ENCODE results near the gene KCTD8. TPM values are rescaled to one million over a fixed set of nuclear protein-coding genes. Genes with fewer than 3 reads are reported as not detected.

Gene KCTD8
- polyA plus RNA-seq, 2 of the 4 experiments (the other 2 are of a cell fraction), result not detected

DNA sequence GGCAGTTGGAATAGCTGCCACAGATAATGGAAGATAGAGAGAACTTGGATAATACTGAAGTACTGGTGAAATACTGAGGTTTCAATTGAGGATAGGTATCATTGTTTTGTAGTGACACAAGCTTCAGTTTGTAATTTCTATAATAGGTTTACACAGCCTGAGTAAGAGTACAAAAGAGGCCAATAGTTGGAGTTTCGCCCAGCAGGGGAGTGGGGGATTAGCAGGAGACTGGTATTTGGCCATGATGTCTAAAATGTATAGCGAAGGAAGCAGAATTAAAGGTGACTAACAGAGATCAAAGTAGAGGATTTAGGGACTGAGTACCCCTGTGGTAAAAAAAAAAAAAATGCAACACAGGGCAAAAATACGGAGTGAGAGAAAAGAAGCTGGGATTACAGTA is 129.5 kb downstream of the KCTD8 start:
- Histone ChIP-seq H3K4me3 (no peak overlapping the region), H3K4me2 (no peak overlapping the region), H3K4me1 (no peaks in the 10 kb centered on the region), H3K9me3 (no peaks in the 10 kb centered on the region), H3K27ac (no peak overlapping the region)
- DNase-seq (ENCODE audit: low read depth in 1 of 2, low spot score in 1 of 2), result no peak
- ChIA-PET POLR2A (no interaction called here), CTCF (no interaction called here)
- no peak for ATAC-seq
- TF ChIP-seq JUN (IDR thresholded peaks at IDR 0.05), result no peak
- TF ChIP-seq RARB (CRISPR knock-in tag; IDR thresholded peaks at IDR 0.05), result no peak
- TF ChIP-seq JUNB (IDR thresholded peaks at IDR 0.05), result no peak
- TF ChIP-seq KDM1A (IDR thresholded peaks at IDR 0.05; ENCODE audit: low read depth), result no peak
- no peak for TF ChIP-seq RAD21 (conservative IDR thresholded peaks at IDR 0.05 in 1 of 2, IDR thresholded peaks at IDR 0.05 in 1 of 2)
- no peak for TF ChIP-seq GATA3 (IDR thresholded peaks at IDR 0.05; ENCODE audit: borderline replicate concordance)
- no peak for TF ChIP-seq NR3C1 (IDR thresholded peaks at IDR 0.05)
- FAIRE-seq, result no peak
- WGBS (ENCODE audit: missing lambda C conversion rate), result 4% methylated on average over 3 of the region's 3 CpGs

DNA sequence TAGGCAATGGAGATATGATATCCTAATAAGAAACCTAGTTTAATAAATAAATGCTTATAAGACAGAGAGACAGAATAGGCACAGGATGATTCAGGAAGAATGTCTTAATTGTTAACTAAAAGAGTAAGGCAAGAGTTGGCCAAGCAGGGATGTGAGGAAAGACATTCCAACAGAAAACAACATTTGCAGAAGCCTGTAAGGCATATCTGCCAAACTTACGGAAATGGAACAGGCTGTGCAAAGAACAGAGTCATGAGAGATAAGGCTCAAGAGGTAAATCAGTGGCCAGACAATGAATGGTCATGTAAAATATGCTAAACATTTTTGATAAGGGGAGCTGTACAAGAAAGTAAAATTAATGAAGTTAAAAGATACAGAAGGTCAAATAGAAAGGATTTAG is 134.9 kb downstream of the KCTD8 start:
- POLR2A ChIA-PET, result no interaction called here
- CTCF ChIA-PET, result no interaction called here
- no peaks in the 10 kb centered on the region for H3K9me3 ChIP-seq

DNA sequence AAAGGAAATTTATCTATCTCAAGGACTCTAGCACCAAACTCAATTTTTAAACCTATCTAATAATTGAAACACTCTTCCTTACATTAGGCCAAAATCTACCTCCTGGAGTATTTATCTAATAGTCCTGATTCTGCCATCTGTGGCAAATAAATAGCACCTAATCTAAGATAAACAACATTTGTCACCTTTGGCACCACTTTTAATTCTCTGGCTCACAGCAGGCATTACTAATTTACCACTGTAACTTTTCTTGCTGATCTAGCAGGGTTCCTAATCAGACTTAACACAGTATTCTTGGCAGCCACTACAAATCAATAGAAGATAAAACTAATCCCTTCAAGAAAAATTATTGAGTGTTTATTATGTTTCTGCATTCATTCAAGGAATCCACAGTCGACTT is 161.1 kb downstream of the KCTD8 start:
- ChIA-PET POLR2A (no interaction called here), CTCF (no interaction called here)
- WGBS (ENCODE audit: missing lambda C conversion rate), result 3% methylated on average over 1 of the region's 1 CpG
- H3K4me1 ChIP-seq, result no peaks in the 10 kb centered on the region
- ATAC-seq (no peak), FAIRE-seq (no peak), DNase-seq (ENCODE audit: low read depth in 1 of 2, low spot score in 1 of 2) (no peak)
- H3K27ac ChIP-seq, result no peak overlapping the region
- no peak overlapping the region for H3K4me3 ChIP-seq
- TF ChIP-seq ZFP36 (IDR thresholded peaks at IDR 0.05; ENCODE audit: borderline replicate concordance, partially characterized antibody) (no peak), HEYL (CRISPR knock-in tag; IDR thresholded peaks at IDR 0.05) (no peak), TFCP2L1 (CRISPR knock-in tag; IDR thresholded peaks at IDR 0.05) (no peak), CHD4 (IDR thresholded peaks at IDR 0.05; ENCODE audit: borderline replicate concordance) (no peak)
- no peak overlapping the region for H3K4me2 ChIP-seq
- H3K9me3 ChIP-seq, result no peaks in the 10 kb centered on the region

More for the DNA sequence above, 134.9 kb downstream of the KCTD8 start:
- no peak for DNase-seq (ENCODE audit: low read depth in 1 of 2, low spot score in 1 of 2)
- TF ChIP-seq RFX5 (IDR thresholded peaks at IDR 0.05), result no peak
- no peak for TF ChIP-seq EHMT2 (IDR thresholded peaks at IDR 0.05; ENCODE audit: low read depth)
- no peak for TF ChIP-seq EP300 (IDR thresholded peaks at IDR 0.05)
- no peak for TF ChIP-seq ZSCAN20 (CRISPR knock-in tag; IDR thresholded peaks at IDR 0.05)
- TF ChIP-seq MYC (IDR thresholded peaks at IDR 0.05; ENCODE audit: borderline replicate concordance, low read length), result no peak
- TF ChIP-seq HOXA7 (CRISPR knock-in tag; IDR thresholded peaks at IDR 0.05), result no peak
- no peak for TF ChIP-seq CHD4 (IDR thresholded peaks at IDR 0.05; ENCODE audit: borderline replicate concordance)
- TF ChIP-seq, protein P1, sequence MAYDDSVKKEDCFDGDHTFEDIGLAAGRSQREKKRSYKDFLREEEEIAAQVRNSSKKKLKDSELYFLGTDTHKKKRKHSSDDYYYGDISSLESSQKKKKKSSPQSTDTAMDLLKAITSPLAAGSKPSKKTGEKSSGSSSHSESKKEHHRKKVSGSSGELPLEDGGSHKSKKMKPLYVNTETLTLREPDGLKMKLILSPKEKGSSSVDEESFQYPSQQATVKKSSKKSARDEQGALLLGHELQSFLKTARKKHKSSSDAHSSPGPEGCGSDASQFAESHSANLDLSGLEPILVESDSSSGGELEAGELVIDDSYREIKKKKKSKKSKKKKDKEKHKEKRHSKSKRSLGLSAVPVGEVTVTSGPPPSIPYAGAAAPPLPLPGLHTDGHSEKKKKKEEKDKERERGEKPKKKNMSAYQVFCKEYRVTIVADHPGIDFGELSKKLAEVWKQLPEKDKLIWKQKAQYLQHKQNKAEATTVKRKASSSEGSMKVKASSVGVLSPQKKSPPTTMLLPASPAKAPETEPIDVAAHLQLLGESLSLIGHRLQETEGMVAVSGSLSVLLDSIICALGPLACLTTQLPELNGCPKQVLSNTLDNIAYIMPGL (CRISPR knock-in tag; IDR thresholded peaks at IDR 0.05; ENCODE audit: borderline replicate concordance), result no peak
- TF ChIP-seq TP53 (CRISPR knock-in tag; IDR thresholded peaks at IDR 0.05), result no peak
- TF ChIP-seq KDM5A (IDR thresholded peaks at IDR 0.05), result no peak
- TF ChIP-seq BHLHE40 (IDR thresholded peaks at IDR 0.05; ENCODE audit: low read depth, low read length), result no peak
- TF ChIP-seq, protein P2, sequence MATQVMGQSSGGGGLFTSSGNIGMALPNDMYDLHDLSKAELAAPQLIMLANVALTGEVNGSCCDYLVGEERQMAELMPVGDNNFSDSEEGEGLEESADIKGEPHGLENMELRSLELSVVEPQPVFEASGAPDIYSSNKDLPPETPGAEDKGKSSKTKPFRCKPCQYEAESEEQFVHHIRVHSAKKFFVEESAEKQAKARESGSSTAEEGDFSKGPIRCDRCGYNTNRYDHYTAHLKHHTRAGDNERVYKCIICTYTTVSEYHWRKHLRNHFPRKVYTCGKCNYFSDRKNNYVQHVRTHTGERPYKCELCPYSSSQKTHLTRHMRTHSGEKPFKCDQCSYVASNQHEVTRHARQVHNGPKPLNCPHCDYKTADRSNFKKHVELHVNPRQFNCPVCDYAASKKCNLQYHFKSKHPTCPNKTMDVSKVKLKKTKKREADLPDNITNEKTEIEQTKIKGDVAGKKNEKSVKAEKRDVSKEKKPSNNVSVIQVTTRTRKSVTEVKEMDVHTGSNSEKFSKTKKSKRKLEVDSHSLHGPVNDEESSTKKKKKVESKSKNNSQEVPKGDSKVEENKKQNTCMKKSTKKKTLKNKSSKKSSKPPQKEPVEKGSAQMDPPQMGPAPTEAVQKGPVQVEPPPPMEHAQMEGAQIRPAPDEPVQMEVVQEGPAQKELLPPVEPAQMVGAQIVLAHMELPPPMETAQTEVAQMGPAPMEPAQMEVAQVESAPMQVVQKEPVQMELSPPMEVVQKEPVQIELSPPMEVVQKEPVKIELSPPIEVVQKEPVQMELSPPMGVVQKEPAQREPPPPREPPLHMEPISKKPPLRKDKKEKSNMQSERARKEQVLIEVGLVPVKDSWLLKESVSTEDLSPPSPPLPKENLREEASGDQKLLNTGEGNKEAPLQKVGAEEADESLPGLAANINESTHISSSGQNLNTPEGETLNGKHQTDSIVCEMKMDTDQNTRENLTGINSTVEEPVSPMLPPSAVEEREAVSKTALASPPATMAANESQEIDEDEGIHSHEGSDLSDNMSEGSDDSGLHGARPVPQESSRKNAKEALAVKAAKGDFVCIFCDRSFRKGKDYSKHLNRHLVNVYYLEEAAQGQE (IDR thresholded peaks at IDR 0.05), result no peak
- no peak for TF ChIP-seq RAD21 (conservative IDR thresholded peaks at IDR 0.05 in 1 of 2, IDR thresholded peaks at IDR 0.05 in 1 of 2)
- TF ChIP-seq SREBF2 (IDR thresholded peaks at IDR 0.05), result no peak
- TF ChIP-seq FOSL2 (IDR thresholded peaks at IDR 0.05), result no peak
- no peak for TF ChIP-seq FOSL2 (CRISPR knock-in tag; IDR thresholded peaks at IDR 0.05)
- TF ChIP-seq HOXB13 (CRISPR knock-in tag; IDR thresholded peaks at IDR 0.05; ENCODE audit: low read depth), result no peak
- TF ChIP-seq, protein P3, sequence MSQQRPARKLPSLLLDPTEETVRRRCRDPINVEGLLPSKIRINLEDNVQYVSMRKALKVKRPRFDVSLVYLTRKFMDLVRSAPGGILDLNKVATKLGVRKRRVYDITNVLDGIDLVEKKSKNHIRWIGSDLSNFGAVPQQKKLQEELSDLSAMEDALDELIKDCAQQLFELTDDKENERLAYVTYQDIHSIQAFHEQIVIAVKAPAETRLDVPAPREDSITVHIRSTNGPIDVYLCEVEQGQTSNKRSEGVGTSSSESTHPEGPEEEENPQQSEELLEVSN (IDR thresholded peaks at IDR 0.05; ENCODE audit: borderline replicate concordance, low read depth), result no peak
- Histone ChIP-seq H3K4me3 (no peak overlapping the region), H3K4me2 (no peak overlapping the region), H3K27ac (no peak overlapping the region), H3K4me1 (no peaks in the 10 kb centered on the region)
- ATAC-seq, result no peak
- 0% methylated on average over 1 of the region's 1 CpG for WGBS (ENCODE audit: missing lambda C conversion rate)
- no peak for FAIRE-seq
